GM13976 (cell line): Measurements from ENCODE around the gene RBP5.

Source experiments
- DNase-seq: peaks from one replicate; pipeline ENCODE4 v3.0.0; 2012; ENCODE audit warnings: low spot score
- CTCF ChIP-seq: IDR thresholded peaks from 2 replicates; pipeline ENCODE4 v1.5.1; 2012; ENCODE audit warnings: borderline replicate concordance, mild to moderate bottlenecking; ENCODE audit not compliant: insufficient read depth; ENCODE audit errors: extremely low read depth, missing control alignments, control extremely low read depth
- in situ Hi-C: fragments of 300-500 bp; cut with MboI; formaldehyde crosslinking; loops from one replicate; pipeline ENCODE4 v1.12.0; 2022; ENCODE audit warnings: low sequenced_read_pairs, mixed read lengths, inconsistent platforms; ENCODE audit not compliant: unreplicated experiment

RBP5 gene

GRCh38 chr12:7102582-7102981 lies 26.1 kb downstream of the RBP5 start:
- no peak for TF ChIP-seq CTCF
- in situ Hi-C loops, result loop anchor here (25.0 kb wide), 1 partner anchor 165 kb away; the partner anchor contains the start of genes ATN1, C12orf57 and RNU7-1
- DNase-seq, result no peak

DNA sequence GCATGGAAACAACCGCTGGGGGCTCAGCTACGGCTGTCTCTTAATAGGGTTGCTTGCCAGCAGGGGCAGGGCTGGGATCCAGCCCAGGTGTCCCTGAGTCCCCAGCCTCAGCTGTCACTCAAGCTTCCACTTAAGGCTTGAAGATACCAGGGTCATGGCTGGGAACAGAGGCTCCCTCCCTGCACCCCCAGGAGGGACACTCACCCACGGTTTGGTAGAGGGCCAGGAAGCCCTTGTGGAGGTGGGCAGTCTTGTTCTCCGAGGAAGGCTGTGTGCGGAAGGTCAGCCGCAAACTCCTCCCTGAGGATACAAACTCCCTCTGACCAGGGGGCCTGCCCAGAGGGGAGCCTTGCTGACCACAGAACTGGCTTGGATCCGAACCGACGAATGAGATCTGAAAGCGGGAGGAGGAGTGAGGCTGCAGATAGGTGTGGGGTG lies 27.0 kb downstream of the RBP5 start:
- DNase-seq, result no peak
- in situ Hi-C loops, result loop anchor here (25.0 kb wide), 1 partner anchor 164 kb away; the partner anchor contains the start of genes ATN1, C12orf57 and RNU7-1
- no peak for TF ChIP-seq CTCF

DNA sequence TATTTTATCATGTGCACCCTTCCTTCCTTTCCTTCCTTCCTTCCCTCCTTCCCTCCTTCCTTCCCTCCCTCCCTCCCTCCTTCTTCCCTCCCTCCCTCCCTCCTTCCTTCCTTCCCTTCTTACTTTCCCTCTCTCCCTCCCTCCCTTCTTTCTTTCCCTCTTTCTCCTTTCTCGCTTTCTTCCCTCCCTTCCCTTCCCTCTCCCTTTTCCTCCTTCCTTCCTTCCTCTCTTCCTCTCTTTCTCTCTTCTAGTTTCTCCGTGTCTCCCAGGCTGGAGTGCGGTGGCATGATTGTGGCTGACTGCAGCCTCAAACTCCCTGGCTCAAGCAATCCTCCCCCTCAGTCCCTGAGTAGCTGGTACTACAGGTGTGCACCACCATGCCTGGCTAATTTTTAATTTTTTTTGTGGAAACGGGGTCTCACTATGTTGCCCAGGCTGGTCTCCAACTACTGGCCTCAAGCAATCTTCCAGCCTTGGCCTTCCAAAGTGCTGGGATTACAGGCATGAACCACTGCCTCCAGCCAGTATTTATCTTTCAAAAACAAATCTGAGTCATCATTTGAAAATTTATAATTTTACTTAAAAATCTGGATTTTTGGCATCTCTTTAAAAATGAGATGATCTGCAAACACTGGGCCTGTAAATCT lies 27.5 kb downstream of the RBP5 start:
- in situ Hi-C loops, result loop anchor here (25.0 kb wide), 1 partner anchor 164 kb away; the partner anchor contains the start of genes ATN1, C12orf57 and RNU7-1
- TF ChIP-seq CTCF, result no peak
- no peak for DNase-seq

- DNase-seq, result no peak
- in situ Hi-C loops, result loop anchor here (25.0 kb wide), 1 partner anchor 163 kb away; the partner anchor contains the start of genes ATN1, C12orf57 and RNU7-1
- TF ChIP-seq CTCF, result no peak
Measured at GRCh38 chr12:7100239-7100638, 28.4 kb downstream of the RBP5 start.

GRCh38 chr12:7099290-7099996 lies 29.2 kb downstream of the RBP5 start:
- in situ Hi-C loops, result no loop called here
- DNase-seq, result no peak
- no peak for TF ChIP-seq CTCF

DNA sequence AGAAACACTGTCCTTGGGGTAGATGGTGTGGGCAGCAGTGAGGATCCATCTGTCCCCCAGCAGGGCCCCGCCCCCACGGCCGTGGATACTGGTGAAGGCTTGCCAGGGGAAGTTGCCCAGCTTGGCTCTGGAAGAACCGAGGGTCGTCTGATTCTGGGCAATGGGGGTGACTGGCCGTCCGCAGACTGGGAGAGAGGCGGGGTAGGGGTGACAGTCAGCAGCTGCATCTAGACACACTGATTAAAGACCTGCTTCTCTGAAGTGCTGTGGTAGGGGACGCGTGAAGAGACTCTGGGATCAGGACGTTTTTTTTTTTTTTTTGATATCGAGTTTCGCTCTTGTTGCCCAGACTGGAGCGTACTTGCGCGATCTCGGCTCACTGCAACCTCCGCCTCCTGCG lies 31.7 kb downstream of the RBP5 start:
- no peak for TF ChIP-seq CTCF
- in situ Hi-C loops, result no loop called here
- no peak for DNase-seq
